GM18870 (cell line): ENCODE measurements around the gene LY86.

Experiments
- ATAC-seq: cut with Tn5 transposase; IDR thresholded peaks from one replicate; pipeline ENCODE4 v1.9.1; 2021; ENCODE audit warnings: moderate library complexity; ENCODE audit not compliant: unreplicated experiment

The LY86 gene

DNA sequence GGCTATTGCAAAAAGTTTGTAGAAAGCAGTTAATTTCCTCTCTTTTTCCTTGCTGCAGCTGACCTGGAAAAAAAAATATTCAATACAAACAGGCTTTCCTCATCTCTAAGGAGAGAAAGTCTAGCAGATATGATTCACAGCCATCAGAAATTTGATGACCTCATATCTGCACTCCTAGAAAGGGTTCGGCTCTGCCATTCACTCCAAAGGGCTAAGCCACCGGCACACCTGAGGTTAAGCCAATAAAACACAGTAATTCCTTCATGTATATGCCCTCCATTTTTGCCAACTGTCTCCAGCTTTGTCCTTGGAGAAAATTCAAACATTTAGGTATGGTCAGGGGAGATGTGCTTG lies 18.7 kb upstream of the LY86 start:
- ATAC-seq: no peak

DNA sequence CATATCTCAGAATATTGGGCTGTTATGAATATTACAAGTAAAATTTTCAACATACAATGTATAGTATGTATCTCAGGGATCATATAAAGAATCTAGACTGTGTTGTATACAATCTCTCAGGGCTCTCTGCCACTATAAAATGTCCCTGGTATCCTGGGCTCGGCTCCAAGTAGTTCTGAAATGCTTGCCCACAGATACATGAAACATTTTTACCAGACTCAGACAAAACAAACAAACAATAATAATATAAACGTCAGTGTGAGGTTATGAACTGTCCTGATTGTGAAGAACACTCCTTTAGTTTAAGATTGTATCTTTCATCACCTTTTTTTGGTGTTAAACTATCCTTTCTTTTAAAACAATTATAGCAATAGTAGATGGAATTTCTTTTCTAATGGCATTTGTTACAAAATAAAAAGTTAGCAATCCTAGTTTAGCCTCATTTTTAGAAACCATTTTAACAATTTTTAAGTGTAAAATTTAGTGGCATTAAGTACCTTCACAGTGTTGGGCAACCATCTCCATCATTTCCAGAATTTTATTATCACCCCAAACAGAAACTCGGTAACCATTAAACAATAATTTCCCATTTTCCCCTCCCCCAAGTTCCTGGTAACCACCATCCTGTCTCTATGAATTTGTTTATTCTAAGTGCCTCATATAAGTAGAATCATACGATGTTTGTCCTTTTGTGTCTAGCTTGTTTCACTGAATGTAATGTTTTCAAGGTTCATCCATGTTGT lies 17.4 kb upstream of the LY86 start:
- ATAC-seq: no peak

DNA sequence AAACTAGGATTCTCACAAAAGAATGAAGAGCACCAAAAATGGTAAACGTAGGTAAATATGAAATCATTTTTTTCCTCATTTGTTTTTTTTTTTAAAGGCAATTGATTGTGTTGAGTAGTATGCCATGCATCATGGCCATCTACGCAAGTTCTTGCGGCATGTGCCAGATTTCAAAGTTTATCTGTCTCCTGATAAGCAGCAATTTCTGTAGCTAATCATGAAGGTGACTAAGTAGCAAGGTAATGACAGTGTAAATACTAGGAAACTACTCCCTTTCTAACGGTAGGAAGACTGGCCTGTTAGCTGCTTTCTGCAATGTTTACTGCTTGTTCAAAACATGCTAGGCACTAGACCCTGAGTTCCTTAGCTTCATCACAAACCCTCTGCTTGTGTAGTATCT lies 13.4 kb upstream of the LY86 start:
- no peak for ATAC-seq

DNA sequence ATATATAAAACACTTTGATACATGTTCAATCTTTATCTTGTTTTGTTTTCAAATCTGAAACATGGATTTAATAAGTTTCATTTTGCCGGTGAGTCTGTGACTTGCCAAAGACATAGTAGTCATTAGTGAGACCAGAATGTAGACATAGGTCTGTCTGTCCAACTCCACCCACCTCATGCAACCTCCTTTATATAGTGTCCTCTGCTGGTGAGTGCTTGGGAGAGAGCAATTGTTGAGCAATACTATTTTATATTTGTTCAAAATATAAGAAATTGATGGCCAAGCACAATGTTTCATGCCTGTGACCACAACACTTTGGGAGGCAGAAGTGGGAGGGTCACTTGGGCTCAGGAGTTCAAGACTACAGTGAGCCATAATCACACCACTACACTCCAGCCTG lies 10.8 kb upstream of the LY86 start:
- no peak for ATAC-seq

DNA sequence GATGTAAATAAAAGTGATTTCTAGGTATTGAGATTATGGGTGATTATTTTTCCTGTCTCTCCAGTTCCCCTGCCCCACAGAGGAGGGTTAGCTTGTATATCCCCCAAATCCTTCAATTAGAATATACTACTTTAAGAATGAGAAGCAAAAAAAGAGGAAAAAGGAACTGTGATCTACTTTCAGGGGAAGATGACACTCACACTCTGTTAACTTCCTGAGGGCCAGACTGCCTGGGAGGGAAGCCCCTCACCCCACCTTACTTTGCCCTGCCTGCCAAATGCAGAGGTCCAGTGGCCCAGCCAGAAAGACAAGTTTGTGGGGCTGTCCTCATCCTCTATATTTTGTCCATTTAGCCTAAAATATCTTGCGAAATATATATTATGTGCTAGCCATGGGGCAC lies 9.2 kb upstream of the LY86 start:
- ATAC-seq: no peak

DNA sequence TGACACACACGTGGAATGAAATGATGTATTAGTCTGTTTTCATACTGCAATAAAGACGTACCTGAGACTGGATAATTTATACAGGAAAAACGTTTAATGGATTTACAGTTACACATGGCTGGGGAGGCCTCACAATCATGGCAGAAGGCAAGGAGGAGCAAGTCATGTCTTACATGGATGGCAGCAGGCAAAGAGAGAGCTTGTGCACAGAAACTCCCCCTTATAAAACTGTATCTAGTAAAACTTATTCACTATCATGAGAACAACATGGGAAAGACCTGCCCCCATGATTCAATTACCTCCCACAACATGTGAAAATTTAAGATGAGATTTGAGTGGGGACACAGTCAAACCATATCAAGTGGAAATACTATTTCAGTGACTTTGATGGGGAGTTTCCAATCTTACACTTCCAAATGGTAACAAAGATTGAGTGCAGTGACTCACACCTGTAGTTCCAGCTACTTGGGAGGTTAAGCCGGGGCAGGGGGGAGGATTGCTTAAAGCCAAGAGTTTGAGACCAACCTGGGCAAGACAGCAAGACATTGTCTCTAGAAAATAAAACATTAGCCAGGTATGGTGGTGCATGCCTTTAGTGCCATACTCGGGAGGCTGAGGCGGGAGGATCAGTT lies 8.2 kb upstream of the LY86 start:
- no peak for ATAC-seq

DNA sequence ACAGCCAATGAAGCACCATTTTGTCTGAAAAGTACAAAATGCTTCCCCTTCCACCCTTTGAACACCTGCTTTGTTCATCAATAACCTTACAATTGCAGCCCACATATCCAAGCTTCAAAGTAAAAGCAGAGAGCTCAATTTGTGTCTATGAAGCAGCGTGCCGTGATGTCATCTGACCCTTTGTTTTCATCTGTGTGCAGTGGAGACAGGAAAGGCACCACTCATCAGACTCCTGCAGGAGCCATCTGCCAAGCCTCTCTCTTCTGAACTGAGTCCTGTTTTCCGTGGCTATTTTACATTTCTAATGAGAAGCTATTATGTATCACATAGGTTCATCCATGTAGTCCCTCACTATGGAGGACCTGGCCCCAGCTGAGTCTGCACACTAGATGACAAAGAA lies 7.5 kb upstream of the LY86 start:
- no peak for ATAC-seq

DNA sequence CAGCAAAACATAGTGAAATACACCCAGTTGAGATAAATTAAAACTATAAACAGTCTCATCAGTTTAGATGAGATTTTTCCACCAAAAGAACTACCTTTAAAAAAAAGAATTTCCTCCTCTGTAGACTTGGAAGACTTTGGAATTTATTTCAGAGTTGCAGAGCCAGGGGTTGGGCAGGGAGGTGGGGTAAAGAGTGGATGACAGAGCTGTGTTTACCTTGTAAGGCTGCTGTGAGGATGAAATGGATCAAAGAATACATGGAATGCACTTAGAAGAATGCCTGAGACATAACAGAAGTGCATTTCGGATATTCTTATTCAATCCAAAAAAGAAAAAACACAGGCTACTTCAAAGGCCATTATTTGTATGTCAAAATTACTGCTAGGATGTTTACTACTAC lies 6.4 kb upstream of the LY86 start:
- ATAC-seq: no peak

DNA sequence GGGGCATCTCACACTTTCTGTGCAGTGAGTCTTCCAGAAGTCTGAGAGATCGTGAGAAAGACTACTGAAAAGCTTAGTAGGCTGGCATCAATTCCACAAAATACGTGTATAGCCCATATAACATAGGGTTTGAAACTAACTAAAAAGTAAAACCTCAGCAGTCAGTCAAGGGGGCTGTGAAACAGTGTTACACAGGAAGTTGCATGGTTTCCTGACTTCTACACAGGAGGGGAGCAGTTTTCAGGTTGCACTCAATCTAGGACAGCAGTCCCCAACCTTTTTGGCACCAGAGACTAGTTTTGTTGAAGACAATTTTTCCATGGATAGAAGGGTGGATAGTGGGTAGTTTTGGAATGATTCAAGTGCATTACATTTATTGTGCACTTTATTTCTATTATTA lies 4.7 kb upstream of the LY86 start:
- ATAC-seq: no peak

DNA sequence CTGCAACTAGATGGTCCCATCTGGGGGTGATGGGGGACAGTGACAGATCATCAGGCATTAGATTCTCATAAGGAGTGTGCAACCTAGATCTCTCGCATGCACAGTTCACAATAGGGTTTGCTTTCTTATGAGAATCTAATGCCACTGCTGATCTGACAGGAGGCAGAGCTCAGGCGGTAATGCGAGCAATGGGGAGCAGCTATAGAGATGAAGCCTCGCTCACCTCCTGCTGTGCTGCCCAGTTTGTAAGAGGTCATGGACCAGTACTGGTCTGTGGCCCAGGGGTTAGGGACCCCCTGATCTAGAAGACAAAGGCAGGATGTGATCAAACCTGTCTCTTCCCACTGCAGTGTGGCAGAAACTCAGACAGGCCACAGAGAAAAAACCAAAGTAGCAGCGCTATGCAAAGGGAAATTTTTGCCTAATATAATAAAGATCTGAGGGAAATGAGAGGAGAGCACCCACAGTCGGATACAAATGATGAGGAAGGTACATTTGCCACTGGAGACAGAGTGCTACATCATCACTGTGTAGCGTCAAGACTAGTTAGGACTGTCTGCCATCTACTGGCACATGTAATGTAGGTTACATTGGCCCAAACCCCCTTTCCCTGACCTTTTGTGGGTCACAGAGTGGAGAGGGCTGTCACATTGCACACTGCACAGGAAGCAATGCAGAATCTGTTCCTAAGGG lies 4.1 kb upstream of the LY86 start:
- no peak for ATAC-seq

DNA sequence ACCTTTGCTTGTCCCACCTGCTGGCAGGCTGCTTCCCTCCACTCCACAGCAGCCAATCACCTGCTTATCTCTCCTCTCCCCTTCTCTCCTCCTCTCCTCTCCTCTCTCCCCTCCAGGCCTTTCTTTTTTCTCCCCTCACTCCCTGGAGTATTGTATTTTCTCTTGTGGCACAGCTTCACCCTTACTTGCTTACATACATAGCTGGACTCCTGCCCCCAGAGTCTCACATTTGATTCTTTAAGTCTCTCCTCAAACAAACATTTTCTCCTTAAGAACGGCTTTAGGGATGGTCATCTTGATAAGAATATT lies 3.6 kb upstream of the LY86 start:
- ATAC-seq: no peak

DNA sequence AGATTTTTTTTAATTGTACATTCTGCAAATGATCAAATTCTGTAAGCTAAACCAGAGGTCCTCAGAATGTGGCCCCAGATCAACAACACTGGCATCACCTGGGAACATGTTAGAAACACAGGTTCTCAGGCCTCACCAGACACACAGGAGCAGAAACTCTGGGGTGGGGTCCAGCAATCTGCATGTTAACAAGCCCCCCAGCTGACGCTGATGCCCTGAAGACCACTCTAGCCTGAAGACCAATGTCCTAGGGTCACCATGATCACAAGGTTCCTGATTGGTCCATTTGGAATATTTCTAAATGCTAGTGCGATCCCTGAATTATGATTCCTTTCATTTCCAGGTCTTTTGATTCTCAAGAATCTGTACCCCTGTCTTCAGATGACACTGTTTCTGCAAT lies 2.4 kb upstream of the LY86 start:
- no peak for ATAC-seq

DNA sequence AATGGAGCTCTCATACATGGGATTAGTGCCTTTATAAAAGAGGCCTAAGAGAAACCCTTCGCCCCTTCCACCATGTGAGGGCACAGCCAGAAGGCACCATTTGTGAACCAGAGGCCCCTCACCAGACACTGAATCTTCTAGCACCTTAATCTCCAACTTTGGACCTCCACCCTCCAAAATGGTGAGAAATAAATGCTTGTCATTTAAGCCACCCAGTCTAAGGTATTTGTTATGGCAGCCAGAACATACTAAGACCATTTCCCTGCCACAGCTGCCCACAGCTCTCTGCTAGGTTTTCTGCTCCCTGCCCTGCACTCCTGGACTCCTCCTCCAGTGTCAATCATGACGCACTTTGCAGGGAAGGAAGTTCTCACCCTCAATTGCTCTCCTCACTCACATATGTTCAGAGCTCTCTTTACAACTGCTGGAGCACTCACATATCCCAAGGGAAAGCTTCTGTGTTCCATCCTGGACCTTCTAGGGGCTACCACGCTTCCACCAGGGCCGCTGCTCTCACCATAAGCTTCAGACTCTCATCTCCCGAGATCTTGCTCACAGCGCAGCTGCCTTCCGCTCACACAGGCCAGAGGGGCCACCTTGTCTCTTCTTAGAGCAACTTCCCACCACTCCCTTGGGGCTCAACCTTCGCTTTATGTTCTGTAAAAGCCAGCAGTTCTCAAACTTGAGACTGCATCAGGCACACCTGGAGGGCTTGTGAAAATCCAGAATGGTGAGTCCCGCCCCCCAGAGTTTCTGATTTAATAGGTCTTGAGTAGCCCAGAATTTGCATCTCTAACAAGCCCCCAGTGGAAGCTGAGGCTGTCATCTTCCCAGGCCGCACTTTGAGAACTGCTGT lies 1.6 kb upstream of the LY86 start:
- ATAC-seq: peak; percentile 44

DNA sequence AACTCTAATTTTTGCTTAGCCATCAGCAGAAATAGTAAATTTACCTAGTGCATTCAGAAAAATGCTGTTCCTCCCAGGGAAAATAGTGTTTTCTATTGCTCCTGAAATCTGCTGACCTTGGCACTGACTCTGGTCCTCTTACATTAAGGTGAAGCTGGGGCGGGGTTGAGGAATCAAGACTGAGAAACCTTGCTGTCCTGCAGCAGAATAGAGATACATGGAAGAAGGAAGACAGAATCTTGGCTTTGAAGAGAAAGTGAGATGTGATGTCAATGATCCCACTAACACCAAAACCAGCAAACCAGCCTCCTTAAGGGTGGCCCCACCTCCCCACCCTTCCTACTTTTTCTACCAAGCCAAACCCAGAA lies 840 bp upstream of the LY86 start:
- ATAC-seq: no peak

DNA sequence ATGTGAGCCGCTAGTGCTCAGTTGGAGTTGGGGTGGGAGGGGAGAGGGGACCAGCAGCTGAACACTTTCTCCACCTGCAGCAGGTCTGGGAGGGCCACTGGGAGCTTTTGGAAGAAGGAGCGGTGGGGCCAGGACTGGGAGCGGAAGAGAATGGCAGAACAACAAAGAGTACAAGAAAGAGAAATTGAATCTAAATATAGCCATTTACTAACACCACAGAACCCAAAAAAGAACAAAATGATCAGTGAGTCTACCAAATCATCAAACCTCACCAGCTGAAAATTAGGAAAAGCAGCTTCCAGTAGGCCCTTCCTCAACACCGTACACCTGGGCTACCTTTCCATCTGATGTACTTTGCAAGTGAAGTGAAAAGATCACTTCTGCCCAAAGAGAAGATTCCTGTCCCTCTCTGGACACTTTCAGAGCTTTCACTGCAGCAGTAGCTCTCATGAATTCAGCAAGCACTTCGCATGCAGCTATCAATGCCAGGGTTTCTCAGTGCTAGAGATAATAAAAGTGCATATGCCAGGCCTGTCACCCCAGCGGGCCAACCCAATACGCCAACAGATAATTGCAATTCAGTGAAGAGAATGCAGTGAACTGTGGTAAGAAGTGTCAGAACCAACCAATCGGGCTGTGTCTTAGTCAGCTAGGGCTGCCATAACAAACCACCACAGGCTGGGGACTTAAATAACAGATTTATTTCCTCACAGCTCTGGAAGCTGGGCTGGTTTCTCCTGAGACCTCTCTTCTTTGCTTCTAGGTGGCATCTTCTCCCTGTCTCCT lies 597 bp downstream of the LY86 start:
- no peak for ATAC-seq

DNA sequence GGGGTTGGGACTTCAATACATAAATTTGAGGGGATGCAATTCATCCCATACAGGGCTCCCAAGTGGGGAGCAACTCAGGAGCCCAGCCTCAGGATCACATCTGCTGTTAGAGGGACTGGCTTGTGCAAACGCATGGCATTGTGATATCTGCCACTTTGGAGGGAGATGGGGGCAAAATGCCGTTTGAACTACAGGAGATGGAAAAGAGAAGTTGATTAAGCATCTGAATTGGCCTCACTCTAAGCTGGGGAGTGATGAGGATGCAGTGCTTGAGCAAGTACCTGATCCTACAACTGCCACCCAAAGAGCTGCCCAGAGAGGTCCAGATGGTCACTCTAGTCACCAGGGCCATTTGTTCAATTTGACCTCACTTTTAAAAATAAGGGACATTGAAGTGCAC lies 2.0 kb downstream of the LY86 start:
- ATAC-seq: no peak

DNA sequence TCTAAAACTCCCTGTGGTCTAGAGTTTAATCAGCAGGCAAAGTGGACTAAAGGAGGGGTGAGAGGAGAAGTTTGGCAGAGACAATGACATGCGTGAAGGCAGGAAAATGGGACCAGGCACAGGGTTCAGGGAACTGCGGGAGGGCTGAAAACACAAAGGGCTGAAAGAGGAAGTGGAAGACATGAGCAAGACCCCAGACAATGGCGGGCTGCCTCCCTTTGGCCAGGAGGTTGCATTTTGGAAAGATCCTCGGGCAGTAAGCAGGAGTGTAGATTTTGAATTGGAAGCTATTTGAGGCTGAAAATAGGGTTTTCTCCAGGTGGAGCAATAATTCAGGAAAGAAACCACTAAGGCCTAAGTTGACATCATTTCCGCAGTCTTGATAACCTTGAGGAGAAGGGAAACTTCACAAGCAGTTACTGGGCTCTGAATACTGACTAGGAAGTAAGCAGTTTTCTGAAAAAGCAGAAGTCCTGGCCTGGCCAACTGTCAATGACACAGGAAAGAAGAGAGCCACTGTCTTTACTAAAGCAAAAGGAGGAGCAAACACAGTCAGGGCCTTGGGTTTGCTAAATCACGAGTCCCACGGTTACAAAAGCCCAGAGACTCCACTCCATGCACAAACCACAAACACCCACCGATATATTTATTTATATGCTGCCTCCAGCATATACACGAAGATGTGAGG lies 3.4 kb downstream of the LY86 start:
- ATAC-seq: peak; percentile 22

DNA sequence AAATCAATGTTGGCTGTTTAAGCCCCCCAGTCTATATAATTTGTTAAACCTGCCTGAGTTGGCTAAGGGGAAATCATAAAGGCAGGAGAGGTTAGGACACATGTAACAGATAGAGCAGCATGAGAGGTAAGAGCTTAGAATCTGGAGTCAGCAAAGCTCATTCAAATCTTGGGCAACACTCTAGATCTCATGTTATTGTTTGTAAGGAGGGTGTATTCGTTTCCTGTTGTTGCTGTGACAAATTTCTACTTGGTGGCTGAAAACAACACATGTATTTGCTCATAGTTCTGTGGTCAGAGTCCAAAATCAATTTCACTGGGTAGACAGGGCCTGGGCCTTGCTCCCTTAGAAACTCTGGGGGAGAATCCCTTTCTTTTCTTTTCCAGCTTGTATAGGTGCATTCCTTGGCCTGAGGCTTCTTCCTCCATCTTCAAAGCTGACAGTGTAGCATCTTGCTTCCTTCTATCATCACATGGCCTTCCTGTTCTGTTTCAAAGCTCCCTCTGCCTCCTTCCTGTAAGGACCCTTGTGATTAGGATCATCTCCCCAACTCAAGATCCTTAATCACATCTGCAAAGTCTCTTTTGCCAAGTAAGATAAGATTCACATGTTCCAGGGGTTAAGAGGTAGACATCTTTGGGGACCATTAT lies 4.4 kb downstream of the LY86 start:
- ATAC-seq: no peak

DNA sequence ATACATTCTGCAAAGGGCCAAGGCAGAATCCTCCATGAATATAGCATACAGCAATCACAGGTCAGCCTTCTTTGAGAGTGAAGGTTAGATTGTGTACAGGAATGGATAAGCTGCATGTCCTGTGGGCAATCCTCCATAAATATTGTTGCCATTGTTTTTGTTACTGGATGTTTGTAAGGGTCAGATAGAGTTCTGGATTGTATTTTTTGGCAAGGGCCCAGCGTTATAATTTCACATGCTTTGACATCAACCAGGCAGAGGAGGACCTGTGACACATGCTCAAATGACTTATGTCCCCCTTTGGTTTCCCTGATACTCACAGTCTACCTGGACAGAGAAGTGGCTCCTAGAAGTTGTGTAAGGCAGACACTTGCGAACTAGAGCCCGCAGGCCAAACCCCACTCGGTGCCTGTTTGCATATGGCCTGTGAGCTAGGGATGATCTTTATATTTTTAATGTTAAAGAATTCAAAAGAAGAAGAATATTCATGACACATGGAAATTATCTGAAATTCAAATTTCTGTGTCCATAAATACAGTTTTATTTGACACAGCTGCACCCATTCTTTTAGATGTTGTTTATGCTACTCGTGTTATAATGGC lies 5.4 kb downstream of the LY86 start:
- ATAC-seq: no peak

DNA sequence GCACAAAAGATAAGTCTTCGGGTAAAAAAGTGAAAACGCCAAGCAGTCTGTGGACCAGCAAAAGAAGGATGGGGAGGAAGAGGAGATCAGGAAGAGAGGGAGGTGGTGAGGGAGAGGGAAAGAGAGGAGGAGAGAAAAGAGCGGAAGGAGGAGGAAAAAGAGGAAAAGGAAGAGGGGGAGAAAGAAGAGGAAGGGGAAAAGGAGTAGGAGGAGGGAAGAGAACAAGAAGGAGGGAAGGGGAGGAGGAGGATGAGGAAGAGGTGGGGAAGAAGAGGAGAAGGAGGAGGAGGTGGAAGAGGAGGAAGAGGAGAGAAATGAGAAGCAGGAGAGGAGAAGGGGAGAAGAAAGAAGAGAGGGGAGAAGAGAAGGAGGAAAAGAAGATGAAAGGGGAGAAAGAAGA lies 6.5 kb downstream of the LY86 start:
- ATAC-seq: no peak
